NCI-H446 (cell line): ENCODE data around the gene ISCA2.

Source experiments
- DNase-seq, 2 experiments: peaks; one replicate each; lab custom pipeline; 2025; lab: John Stamatoyannopoulos, UW

The ISCA2 gene

DNA sequence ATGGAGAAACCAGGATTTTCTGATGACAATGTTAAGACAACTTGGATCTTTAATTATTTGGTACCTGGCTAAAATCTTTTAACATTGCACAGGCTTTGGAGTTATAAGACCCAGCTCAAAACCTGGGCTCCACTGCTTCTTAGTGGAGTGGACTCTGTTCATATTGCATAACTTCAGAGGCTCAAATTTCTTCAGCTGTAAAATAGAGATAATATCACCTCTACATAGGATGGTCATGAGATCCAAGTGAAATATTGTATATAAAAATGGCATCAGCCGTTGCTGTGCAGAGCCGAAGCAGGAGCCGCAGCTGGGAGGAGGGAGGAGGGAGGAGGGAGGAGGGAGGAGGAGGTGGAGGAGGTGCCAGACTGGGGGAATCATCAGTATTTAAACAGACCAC is 11.0 kb upstream of the ISCA2 start:
- no peak for DNase-seq

DNA sequence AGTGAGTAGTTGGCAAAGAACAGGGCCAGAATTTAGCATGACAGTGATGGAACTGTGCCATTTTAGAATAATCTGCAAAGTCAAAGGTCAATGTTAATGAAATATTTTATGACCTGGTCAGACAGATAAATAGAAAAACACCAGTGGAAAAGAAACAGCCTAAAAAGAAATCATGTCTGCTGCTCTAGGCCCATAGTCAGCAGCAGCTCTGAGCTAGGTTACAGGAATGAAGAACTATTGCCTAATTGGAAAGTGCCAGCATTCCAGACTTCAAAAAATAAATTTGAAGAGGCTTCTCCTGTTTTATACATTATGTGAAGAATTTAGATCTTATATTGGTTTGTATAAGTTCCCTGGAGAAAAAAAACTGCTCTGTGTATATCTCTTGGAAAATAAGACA is 10.2 kb upstream of the ISCA2 start:
- no peak for DNase-seq

GRCh38 chr14:74486164-74486563 is 7.4 kb upstream of the ISCA2 start:
- no peak for DNase-seq

- no peak for DNase-seq
Measured at GRCh38 chr14:74488786-74489397, 4.7 kb upstream of the ISCA2 start.

DNA sequence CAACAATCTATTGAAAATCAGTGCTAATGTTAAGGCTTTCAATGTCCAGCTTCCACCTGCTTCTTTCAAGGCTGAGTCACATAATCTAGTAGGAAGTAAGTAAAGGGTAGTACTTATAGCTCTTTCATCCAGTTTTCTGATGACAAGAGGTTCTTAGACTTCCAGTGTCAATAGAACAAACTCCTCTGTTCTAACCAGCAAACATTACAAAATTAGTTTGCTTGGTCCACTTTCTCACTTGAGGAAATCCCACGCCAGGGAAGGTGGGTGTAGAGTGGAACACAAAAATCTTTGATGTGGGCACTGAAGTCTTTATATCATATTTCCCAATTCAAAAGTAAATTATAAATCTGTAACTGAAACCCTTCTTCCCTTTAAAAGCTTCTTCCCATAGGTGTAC is 3.1 kb upstream of the ISCA2 start:
- no peak for DNase-seq

GRCh38 chr14:74491956-74492775 is 1.4 kb upstream of the ISCA2 start:
- DNase-seq = no peak

DNA sequence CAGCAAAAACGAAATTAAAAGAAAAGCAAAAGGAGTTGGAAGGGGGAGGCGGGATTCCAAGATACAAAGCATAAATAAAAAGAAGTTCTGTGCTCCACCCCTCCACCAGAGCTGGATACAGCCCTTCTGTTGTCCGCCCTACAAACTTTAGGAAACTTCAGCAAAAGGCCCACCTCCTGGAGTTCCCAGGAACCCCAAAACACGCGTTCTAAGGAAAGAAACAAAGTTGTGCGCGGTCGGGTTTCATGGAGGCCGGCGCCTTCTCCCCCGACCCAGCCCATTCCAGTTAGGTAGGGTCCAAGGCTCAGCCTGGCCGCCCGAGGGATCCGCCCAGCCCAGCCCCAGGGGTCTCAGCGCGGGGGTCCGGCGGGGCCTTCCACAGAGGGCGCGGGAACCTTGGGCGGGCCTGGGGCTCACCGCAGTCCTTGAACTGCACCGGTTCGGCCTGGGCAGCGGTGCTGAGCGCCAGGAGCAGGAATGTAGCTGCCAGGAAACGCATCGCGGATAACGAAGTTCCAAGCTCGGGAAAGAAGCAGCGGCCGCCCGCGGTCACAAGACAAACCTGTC is 706 bp upstream of the ISCA2 start, which contains the start of gene NPC2:
NPC2 (minus strand) TSS at position 530 of the 567 bp plus-strand sequence; CDS start at position 499, 31 bp downstream.
- no peak for DNase-seq

DNA sequence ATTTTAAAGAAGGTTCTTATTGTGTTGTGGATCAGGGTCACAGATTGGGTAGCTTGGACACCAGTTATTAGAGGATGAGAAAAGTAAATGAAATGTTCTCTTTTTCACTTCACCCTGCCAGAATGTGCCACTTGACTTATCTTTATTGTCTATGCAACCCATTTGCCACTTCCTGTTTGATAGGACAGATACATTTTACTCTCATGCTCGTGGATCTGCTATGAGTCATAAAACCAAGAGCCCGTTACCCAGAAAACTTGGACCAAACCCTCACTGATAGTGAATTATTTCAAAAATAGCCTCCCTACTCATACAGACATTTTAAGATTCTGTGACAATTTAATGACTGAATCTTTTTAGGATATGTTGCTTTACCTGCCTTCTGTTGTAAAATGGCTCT is 1.8 kb downstream of the ISCA2 start:
- no peak for DNase-seq

DNA sequence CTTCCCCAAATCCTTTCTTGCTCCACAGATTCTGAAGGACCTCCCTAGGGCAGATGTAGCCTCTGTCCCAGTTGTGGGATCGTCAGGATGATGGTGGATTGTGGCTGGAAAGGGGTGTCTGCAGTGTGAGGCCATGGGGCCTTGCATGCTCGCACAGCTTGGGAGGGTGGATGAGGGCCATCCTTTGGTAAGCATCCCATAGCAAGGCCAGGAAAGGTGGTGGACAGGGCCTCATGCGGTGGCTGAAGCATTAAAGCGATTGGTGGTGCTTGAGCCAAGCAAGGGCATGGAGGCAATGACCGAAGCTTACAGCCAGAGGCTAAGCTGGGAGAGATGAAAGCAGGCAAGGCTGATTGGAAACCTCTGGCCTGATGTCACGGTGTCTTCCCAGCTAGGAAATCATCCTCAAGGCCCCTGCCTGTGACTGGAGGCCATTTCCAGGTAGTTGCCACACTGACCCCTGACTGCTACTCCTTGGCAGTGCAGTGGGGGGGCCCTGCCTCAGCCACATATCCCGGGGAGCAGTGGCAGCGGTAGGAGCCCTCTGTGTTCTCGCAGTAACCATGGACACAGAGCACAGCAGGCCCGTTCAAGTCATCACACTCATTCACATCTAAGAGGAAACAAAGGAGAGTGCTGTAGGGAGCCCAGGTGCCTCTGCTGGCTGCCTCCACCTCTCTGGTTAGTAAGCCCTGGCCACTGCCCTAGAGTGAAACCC is 7.0 kb downstream of the ISCA2 start:
- no peak for DNase-seq

- DNase-seq = peak; percentile 63 to 78
Measured at GRCh38 chr14:74501135-74501614, 7.6 kb downstream of the ISCA2 start.

DNA sequence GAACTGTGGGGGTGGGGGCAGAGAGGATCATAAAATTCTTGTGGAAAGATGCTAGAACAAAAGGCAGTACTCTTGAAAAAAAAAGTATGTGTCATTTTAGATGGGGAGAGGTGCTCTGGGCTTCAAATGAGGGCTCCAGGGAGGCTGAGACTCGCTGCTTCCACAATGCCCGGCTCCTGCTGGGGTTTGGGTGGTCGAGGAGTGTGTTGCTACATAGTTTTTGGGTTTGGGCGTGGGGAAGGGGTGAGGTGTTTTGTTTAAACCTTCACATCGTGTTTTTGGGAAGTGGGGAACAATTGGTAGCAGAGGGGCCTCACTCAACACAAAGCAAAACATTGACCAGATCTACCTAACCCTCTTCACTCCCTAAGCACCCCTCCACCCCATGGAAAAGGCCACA is 8.1 kb downstream of the ISCA2 start:
- no peak for DNase-seq

DNA sequence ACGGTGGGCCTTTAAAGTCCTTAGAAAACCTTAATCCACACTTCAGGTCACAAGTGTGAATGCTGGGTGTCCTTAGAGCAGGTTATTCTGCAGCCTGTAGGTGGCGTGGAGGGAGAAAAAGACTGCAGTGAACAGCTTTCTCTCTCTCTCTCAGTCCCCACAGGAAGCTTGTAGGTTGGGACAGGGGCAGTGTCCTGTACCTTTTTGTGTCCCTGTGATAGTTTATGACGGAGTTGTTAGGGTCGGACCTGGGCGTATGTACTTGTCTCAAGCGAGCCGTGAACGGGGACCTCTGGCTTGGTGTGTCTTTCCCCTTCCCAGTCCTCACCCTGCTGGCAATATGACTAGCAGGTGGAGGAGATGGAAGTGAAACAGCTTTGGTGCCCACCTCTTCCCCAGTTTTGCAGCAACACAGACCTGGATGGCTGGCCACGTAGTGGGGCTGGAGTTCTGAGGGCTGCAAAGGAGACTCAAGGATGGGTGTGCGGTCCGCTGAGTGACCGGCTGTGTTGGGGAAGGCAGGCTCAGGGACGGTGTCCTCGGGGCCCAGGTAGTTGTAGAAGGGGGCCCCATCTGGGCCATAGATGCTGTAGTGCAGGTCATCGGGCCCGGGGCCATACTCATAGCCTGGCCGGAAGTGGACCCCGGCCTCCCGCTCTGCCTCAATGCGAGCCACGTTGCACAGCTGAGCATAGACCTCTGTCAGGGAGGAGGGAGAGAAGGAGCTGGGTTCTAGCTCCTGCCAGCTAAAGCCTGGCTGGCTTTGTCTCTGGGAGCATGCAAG is 8.9 kb downstream of the ISCA2 start:
- DNase-seq = peak in 1 of 2 experiments; percentile 39

DNA sequence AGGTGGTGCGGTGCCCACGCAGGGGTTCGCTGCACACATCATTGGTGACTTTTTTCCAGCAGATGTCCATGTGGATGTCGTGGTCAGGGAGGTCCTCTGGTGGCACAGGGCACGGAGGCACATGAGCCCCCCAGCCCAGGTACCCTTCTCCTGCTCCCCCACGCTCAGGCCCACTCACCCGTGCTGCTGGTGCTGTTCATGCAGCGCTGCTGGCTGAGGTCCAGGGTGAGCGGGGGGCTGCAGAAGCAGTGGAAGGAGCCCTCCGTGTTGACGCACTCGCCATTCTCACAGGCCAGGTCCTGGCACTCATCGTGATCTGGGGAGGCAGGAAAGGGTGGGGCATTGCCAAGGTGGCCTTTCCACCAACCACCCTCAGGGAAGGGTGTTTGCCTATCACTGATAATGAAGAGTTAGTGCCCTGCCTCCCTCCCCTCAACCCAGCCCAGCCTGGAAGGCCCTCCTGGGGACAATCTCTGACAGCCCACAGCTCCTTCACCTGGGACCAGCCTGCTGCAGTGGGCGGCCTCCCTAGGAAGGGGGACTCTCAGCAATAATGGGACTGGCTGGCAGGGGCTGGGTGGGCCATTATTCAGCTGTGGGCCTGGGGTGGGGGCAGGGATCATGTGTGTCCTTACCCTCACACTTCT is 9.8 kb downstream of the ISCA2 start:
- no peak for DNase-seq

- no peak for DNase-seq
Measured at GRCh38 chr14:74503938-74504335, 10.4 kb downstream of the ISCA2 start.

- no peak for DNase-seq
Measured at GRCh38 chr14:74504412-74504811, 10.8 kb downstream of the ISCA2 start.

GRCh38 chr14:74504874-74505720 is 11.5 kb downstream of the ISCA2 start:
- DNase-seq = no peak

DNA sequence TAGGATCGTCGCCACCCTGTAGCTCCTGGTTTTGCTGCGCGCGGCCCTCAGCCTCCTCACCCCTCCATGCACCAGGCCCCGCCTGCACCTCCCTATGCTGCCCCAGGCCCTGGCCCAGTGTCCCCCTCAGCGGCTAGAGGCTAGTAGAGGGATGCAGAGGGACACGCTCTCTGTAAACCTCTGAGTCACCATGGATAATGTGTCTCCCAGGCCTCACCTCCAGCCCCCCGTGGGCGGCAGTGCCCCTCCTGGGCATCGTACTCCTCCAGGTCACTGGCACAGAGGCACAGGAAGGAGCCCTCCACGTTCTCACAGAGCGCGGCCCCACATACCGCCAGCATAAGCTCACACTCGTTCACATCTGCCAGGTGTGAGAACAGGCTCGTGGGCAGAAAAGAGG is 12.3 kb downstream of the ISCA2 start:
- no peak for DNase-seq

DNA sequence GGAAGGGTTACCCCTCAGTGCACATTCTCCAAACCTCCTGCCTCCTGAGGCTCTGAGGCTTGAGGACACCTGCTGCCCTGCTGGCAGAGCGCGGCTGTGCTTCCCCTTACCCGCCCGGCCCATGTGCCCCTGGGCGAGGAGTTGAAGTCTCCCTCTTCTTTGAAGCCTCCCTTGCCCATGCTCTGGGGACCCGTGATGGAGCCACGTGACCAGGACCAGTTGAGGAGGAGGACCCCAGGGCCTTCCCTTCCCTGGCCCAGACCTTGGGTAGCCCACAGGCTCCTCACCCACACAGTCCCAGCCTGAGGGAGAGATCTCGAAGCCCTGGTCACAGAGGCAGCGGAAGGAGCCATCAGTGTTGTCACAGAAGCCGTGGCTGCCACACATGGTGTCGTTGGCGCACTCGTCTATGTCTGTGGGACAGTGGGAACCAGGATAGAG is 12.9 kb downstream of the ISCA2 start:
- no peak for DNase-seq

DNA sequence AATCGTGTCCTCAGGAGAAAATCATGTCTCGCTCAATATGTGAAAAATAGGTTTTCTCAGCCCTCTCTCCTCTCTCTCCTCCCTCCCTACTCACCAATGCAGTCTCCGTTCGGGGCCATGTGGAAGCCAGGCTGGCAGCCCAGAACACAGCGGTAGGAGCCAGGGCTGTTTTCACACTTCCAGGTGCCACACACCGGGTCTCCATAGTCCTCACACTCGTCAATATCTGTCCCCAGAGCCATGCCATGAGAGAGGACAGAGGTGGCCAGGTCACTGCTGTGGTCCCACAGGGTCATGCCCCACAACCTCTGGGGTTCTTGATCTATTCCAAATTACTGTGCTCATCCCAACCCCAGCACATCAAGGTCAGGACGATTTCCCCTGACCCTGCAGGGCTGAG is 13.5 kb downstream of the ISCA2 start:
- DNase-seq = no peak

GRCh38 chr14:74507840-74508239 is 14.3 kb downstream of the ISCA2 start:
- no peak for DNase-seq
